GM19463 (cell line): ENCODE results near the gene BMPR2.
"Not testable (repeated sequence)": the region's sequence is repeated elsewhere in the genome, so short reads cannot be mapped to it uniquely, and the experiment has no call there.

Experiments used
- ATAC-seq: cut with Tn5 transposase; IDR thresholded peaks from one replicate; pipeline ENCODE4 v1.9.1; 2021; ENCODE audit warnings: mild to moderate bottlenecking, moderate library complexity; ENCODE audit not compliant: unreplicated experiment

BMPR2 gene

DNA sequence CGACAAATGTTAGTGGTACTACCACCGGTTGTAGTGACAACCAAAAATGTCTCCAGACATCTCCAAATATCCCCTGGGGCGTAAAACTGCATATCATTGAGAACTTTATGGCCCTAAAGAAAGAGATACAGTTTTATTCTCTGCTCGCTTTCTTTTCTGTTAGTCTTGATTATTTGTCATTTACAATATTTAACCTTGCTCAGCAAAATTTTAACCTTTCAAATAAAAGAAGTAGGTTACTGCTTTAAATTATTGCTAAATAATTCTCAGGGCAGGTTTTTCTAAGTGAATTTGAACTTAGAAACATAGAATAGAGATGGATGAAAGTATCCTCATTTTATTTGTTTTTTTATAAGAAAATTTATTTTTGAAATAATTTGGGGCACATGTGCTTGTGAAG lies 67.9 kb downstream of the BMPR2 start:
- ATAC-seq: no peak

GRCh38 chr2:202449344-202449743 lies 73.2 kb downstream of the BMPR2 start:
- no peak for ATAC-seq

DNA sequence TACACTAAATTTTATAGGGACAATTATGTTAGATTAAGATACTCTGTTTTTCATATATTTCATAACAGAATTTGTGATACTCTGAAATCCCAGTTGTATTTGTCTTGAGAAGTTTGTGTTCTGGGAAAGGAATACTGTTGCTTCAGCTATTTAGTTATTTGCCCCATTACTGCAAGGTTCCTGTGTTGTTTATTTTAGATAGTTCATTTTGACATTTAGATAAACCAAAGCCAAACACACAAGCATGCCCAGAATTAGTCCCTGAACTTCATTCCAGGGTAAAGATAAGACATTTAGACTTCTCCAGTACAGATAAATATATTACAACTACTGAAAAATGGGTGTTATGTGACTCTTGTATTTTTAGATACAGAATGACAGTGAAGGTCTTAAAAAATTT lies 74.7 kb downstream of the BMPR2 start:
- no peak for ATAC-seq

- no peak for ATAC-seq
Measured at GRCh38 chr2:202452744-202453143, 76.6 kb downstream of the BMPR2 start.

GRCh38 chr2:202454536-202454935 lies 78.4 kb downstream of the BMPR2 start:
- no peak for ATAC-seq

- no peak for ATAC-seq
Measured at GRCh38 chr2:202455114-202455513, 79.0 kb downstream of the BMPR2 start.

GRCh38 chr2:202460119-202460518 lies 84.0 kb downstream of the BMPR2 start:
- ATAC-seq: no peak

- ATAC-seq: no peak
Measured at GRCh38 chr2:202479090-202479489, 103.0 kb downstream of the BMPR2 start.

- no peak for ATAC-seq
Measured at GRCh38 chr2:202479610-202480009, 103.5 kb downstream of the BMPR2 start.

DNA sequence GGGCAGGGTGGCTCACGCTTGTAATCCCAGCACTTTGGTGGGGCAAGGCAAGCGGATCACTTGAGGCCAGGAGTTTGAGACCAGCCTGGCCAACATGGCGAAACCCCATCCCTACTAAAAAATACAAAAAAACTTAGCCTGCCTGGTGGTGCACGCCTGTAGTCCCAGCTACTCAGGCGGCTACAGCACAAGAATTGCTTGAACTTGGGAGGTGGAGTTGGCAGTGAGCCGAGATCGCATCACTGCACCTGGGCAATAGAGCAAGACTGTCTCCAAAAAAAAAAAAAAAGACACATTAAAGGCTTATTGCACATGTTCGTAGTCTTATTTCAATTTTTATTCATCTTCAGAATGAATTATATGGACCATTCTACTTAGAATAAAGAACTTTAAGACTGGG lies 110.2 kb downstream of the BMPR2 start:
- no peak for ATAC-seq

GRCh38 chr2:202488671-202489070 lies 112.5 kb downstream of the BMPR2 start:
- no peak for ATAC-seq

DNA sequence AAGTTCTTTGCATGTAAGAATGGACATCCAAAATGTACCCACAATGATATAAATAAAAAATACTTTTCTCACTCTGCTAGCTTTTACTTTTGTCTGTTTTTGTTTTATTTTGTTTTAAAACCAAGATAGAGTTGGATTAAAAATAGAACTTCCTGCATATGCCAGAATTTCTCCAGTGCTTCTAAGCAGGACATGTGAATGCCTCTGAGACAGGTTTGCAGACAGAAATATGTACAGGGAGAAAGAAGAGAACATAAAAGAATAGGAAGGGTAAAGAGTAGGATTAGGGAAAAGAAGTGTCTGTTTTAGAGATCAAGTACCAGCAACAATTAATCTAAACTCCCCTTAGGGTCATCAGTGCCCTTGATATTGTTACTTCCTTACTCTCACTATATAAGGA lies 114.4 kb downstream of the BMPR2 start:
- ATAC-seq: no peak

- ATAC-seq: no peak
Measured at GRCh38 chr2:202491514-202491913, 115.4 kb downstream of the BMPR2 start.

GRCh38 chr2:202494300-202495229 lies 118.4 kb downstream of the BMPR2 start:
- no peak for ATAC-seq

GRCh38 chr2:202495230-202495604 lies 119.1 kb downstream of the BMPR2 start:
- no peak for ATAC-seq

DNA sequence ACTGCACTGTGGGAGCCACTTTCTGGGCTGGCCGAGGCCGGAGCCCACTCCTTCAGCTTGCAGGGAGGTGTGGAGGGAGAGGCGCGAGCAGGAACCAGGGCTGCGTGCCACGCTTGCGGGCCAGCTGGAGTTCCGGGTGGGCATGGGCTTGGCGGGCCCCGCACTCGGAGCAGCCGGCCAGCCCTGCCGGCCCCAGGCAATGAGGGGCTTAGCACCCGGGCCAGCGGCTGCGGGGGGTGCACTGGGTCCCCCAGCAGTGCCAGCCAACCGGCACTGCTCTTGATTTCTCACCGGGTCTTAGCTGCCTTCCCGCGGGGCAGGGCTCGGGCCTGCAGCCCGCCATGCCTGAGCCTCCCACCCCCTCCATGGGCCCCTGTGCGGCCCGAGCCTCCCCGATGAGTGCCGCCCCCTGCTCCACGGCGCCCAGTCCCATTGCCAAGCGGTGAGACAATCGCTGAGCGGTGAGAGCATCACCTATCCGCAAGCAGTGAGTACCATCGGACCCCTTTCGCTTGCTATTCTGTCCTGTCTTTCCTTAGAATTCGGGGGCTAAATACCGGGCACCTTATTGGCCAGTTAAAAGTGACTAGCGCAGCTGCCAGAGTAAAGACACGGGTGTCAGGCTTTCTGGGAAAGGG lies 120.8 kb downstream of the BMPR2 start:
- not testable (repeated sequence) for ATAC-seq

- not testable (repeated sequence) for ATAC-seq
Measured at GRCh38 chr2:202497473-202497866, 121.3 kb downstream of the BMPR2 start.

GRCh38 chr2:202499841-202500240 lies 123.7 kb downstream of the BMPR2 start:
- not testable (repeated sequence) for ATAC-seq

- not testable (repeated sequence) for ATAC-seq
Measured at GRCh38 chr2:202503276-202503675, 127.1 kb downstream of the BMPR2 start.

- ATAC-seq: no peak
Measured at GRCh38 chr2:202508686-202509085, 132.6 kb downstream of the BMPR2 start.

DNA sequence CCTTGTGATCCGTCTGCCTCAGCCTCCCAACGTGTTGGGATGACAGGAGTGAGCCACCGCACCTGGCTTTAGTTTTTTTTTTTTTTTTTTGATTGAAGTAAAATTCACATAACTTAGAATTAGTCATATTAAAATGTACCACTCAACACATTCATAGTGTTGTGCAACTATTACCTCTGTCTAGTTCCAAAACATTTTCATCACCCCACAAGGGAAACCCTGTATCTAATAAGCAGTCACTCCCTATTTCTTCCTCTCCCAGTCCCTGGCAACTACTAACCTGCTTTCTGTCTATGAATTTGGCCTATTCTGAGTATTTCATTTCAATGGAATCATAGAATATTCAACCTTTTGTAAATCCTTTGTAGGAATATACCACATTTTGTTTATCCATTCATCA lies 134.8 kb downstream of the BMPR2 start:
- ATAC-seq: no peak

DNA sequence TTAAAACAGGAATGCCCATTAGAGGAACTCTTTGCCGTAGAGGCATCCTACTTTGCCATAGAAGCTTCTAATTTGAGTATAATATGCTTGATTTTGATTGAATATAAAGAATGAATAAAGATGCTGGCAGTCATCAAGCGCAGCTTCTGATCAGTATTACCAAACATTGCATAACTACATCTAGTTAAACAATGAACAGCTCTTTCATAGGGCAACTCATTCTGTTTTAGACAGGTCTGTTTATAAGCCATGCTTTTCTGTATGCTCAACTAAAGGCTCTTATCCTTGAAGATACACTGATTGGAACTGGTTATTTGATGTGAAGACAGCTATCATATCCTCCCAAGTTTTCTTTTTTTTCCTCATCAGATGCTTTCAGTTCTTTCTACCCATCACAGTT lies 136.0 kb downstream of the BMPR2 start:
- no peak for ATAC-seq
